NCI-H1092 (cell line): Measurements from ENCODE around the gene C20orf144.
A peak's percentile ranks its signal among the peaks of the same experiment; 100 is the strongest.

Source experiments
- DNase-seq: peaks from one replicate; lab custom pipeline; 2025; lab: John Stamatoyannopoulos, UW

Gene C20orf144

DNA sequence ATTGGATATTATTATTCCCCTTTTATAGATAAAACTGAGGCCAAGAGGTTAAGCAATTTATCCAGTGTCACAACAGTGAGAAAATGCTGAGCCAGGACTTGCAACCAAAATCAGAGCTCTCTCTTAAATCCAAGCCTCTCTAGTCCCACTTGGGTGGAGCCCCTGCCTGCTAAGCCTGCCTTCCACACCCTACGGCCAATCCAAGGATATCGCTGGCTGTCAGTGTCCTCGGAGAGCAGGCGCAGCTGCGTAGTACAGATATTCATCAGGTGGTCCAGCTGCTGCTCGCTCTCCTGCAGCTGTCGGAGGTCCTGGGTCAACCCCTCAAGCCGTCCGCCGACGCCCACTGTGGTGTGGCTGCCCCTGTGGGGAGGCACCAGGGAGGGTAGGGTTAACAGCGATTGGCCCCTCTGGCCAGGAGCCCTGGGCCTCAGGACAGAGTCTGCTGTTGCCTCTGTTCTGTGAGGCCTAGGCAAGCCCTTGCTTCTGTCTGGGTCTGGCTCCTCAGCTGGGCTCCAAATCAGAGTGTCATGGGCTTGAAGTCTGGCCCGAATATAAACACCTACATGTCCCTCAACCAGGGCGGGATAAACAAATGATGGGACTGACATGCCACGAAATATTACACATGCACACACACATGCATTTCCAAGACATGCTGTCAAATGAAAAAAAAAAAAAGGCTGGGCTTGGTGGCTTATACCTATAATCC lies 16.0 kb downstream of the C20orf144 start:
- DNase-seq, result no peak

GRCh38 chr20:33679758-33680485 lies 17.8 kb downstream of the C20orf144 start:
- no peak for DNase-seq

DNA sequence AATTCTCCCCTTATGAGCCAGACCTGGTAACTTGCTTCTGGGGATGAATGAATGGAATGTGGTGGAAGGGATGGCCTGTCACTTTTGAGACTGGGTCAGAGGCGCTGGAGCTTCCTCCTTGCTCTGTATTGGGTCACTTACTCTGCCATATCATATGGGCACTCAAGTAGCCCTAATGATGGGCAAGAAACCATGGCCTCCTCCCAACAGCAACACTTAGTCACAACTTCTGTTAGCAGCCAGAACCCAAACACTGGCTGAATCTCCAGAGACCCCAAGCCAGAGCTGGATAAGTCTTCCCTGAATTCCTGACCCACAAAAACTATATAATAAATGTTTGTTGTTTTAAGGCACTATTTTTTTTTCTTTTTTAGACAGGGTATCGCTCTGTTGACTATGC lies 18.6 kb downstream of the C20orf144 start:
- no peak for DNase-seq

- DNase-seq, result no peak
These were observed 19.2 kb downstream of the C20orf144 start for GRCh38 chr20:33681288-33681687.

DNA sequence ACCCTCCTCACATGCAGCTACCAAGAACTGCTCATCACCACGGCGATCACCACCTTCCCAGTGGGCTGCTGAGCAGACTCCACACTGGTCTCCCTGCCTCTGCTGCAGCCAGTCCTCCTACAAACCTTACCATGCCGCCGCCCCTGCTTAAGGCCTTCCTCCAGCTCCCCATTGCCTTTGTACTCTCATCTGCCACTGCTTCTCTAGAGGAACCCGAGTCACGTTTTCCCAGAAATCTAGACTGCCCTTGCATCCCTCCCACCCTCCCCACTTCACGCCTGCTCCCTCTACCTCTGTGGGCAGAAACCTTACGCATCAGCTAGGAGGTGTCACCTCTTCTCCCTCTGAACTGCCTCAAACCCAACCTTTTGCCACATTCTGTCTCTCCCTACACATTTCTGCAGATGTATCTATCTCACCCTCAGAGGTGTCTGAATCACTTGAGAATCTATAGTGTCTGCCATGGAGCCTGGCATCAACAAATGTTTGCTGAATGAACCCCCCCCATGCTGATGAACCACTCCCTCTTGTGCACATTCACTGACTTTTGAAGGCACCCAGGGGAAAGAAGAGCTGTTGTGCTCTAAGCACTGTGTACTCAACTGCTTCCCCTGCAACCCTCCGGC lies 19.7 kb downstream of the C20orf144 start:
- no peak for DNase-seq

DNA sequence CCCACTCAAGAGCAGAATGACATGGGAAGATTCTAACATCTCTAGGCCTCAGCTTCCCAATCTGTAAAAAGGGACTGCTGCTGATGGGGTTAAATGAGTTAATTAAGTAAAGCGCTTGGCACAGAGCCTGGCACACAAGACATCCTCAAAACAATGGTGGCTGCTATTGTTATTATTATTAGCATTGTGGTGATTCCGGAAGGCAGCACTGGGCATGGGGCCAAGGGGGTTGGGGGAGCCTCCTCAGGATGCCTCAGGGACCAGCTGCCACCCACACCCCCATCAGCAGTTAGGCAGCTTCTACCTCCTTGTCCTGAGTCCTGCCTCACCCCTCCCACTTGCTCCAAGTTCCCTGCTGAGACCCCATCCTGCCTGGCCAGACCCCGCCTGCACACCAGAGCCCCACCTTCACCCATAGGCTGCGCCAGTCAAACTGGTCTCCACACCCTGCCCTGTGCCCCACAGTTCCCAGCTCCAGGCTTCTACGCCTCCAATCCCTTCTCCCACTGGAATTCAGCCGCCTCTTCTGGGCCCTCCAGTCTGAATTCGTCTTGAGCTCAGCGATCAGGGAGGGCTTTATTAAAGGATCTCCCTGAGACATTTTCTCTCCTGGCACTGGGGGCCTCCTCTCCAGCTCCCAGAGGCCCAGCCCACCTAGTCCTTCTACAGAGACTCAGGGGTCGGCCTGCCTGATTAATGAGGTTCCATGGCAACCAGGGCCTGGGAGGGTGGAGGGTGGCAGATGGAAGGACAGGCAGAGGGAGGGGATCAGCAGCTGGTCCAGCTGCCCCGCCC lies 22.6 kb downstream of the C20orf144 start:
- DNase-seq, result no peak

DNA sequence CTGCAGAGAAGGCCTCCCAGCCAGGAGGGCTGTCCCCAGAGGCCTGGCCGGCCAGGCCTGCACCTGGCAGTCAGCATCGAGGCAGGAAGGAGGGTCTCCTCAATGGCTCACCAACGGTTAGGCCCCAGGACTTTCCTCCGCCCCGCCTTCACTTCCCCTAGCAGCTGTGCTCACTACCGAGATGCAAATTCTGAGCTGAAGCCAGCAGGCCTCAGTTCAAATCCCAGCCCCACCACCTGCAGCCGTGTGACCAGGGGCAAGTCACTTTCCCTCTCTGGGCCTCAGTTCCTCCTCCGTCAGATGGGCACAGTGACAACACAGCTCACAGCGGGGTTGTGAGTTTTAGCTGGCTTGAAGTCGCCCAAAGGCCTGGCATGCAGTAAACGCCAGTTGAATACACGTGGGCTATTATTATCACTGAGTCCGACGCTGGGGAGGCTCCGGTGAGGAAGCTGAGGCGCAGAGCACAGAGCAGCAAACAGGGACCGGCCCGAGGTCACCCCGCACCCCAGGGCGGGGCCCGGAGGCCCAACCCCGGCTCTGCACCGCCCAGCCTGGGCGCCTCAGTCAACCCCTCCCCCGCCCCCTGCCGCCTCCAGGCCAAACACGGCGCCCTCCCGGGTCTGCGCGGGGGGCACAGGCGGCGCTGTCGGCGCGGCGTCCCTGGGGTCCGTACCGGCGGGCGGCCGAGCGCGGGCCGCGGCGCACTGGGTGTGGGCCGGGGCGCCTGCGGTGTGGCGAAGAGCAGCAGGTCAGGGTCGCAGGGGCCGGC lies 23.4 kb downstream of the C20orf144 start:
- DNase-seq, result peak; percentile 54

- DNase-seq, result peak; percentile 93
These were observed 24.2 kb downstream of the C20orf144 start, which contains the start of gene E2F1 for GRCh38 chr20:33686100-33686983. Gene E2F1, minus strand, starts transcription at chr20:33686385. Its CDS starts 121 bp downstream, at chr20:33686264.

- DNase-seq, result no peak
These were observed 24.8 kb downstream of the C20orf144 start for GRCh38 chr20:33686984-33687366.

- no peak for DNase-seq
These were observed 25.3 kb downstream of the C20orf144 start for GRCh38 chr20:33687370-33687915.

DNA sequence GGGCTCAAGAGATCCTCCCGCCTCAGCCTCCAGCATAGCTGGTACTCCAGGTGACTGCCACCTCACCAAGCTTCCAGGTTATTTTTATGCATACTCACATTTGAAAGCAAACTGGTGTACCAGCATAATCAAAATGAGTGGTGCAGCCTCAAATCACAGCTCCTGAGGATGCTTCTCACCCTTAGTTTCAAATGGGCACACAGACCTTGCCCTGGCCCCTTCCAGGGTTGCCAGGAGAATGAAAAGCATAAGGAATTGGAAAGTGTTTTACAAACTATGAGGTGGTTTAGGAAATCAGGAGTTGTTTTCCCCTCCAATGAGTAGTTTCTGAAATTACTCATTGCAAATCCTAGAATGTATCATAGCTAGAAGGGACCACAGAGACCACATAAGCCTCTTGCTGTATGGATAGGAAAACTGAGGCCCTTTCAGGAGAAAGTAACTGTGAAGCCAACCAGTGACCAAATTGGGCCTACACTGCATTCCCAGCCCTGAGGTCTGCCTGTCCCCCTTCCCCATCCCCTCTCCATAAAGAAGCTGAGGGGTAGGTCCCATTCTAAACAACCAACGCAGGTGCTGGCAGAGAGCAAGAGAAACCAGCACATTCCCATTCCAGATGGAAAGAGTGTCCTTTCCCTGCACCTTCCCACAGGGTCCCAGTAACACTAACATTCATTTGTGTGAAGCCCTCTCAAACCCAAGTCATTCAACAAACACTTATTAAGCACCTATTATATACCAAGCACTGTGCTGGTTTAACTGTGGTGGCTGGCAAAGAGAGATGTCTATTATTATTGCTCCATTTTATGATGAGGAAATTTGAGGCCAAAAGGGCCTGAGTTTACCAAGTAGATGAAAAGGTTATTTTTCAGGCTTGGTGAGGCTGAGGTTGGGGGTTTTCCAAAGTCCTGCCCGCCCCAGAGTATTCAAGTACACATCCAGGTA lies 26.1 kb downstream of the C20orf144 start:
- no peak for DNase-seq

DNA sequence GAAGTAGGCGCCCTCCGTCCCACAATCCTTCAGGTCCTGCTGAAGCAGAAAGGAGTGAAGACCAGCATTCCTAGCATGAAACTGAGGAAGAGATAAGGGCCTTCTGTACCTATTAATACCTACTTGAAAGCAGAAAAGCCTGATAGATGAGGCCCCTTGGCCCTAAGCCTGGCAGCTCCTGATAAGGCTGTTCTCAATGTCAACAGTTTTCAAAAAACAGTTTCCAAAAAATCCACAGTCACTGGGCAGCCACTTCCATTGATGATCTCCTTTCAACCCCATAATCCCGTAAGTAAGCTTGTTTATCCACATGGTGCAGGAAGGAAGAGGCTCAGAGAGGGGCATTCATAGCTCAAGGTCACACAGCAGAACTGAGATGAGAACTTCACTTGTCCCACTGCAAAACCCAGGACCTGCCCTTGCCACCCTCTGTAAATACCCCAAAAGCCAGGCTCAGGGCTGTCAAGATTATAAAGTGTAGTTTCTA lies 26.9 kb downstream of the C20orf144 start:
- no peak for DNase-seq

GRCh38 chr20:33689493-33689892 lies 27.4 kb downstream of the C20orf144 start:
- DNase-seq, result no peak

DNA sequence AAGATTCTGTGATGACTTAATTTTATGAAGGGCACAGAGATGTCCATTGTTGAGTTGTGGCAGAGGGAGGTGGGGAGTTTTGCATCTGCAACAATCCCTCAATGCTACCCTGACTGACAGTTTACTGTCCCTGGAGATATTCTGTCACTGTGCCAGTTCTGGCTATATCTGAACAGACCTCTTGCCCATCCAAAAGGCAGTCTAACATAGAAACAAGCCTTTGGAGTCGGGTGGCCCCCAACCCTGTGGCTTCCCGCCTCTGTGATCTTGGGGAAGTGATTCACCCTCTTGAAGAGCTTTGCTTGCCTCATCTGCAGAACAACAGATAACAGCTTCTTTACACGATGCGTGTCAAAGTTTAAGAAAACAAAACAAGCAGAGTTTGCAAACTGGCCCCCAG lies 27.8 kb downstream of the C20orf144 start:
- no peak for DNase-seq

DNA sequence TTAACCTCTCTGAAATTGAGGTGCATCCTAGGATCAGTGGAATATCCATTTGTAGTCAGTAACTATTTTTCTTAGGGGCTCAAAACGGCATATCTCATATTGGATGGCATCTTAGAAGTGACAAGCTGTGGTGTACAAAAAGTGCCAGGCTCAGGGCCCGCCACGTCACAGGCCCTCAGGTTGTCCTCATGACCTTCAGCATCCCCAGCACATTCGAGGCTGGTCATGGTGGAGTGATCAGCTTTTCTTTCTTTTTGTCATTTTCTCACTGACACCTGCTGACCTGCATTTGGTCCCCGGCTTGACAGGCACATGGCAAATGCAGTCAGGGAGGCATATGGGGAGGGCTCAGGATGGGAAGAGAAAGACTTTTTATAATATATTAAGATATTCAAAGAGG lies 31.2 kb downstream of the C20orf144 start:
- no peak for DNase-seq

DNA sequence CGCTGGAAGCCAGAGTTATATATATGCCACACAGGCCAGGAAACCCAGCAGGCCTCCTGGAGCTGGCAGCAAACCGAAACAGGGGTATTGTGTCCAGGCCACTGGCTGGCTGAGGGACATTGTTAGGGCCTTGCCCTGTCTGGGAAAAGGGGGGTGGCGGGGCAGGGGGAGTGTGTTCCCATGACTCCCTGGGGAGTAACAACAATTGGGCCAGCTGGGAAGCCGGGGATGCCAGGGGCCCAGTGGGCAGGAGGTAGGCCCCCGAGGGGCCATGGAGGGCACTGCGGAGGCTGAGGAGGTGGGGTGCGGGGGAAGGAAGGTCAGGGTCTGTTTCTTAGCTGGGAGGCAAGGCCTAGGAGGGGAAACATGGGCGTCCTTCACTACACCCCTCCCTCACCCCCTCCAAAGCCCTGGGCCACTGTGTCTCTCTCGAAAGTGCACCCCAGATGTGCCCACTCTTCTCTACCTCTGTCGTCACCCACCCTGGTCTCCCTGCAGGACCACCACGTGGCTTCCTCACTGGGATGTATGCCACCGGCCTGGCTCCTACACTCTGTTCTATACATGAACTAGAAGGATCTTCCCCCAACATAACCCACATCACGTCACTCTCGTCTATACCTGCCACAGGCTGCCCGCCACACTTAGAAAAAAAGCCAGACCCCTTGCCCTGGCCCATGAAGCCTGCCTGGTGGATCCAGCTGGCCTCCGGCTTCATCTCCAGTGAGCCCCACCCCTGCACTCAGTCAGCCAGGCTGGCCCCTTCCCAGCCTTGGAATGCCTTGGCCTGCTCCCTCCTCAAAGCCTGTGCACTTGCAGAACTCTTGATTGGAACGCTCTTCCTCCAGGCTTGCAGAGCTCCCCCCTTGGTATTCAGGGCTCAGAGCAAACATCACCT lies 31.9 kb downstream of the C20orf144 start:
- DNase-seq, result no peak

GRCh38 chr20:33694639-33695012 lies 32.5 kb downstream of the C20orf144 start:
- no peak for DNase-seq

GRCh38 chr20:33696448-33696847 lies 34.3 kb downstream of the C20orf144 start:
- no peak for DNase-seq
